AG09309 (cell line): ENCODE data around the gene RNF8.

Source experiments
- DNase-seq: peaks from one replicate; pipeline ENCODE4 v3.0.0-alpha.2; 2010; ENCODE audit warnings: low read depth
- H3K4me3 ChIP-seq: 2 replicates; pipeline ENCODE4 v1.5.1; 2011; ENCODE audit warnings: mild to moderate bottlenecking, low read depth, low read length, moderate library complexity; ENCODE audit not compliant: control insufficient read depth
- CTCF ChIP-seq: IDR thresholded peaks from 2 replicates; pipeline ENCODE4 v1.5.1; 2011; ENCODE audit warnings: mild to moderate bottlenecking, low read depth, low read length, inconsistent platforms; ENCODE audit not compliant: insufficient read depth, control insufficient read depth; ENCODE audit errors: missing control alignments

The RNF8 gene

GRCh38 chr6:37409501-37409900, 55.7 kb downstream of the RNF8 start:
- no peak overlapping the region for H3K4me3 ChIP-seq
- no peak for DNase-seq
- TF ChIP-seq CTCF, result no peak

GRCh38 chr6:37417393-37417792, 63.6 kb downstream of the RNF8 start:
- no peak for TF ChIP-seq CTCF
- no peak overlapping the region for H3K4me3 ChIP-seq
- DNase-seq, result no peak

- no peak for TF ChIP-seq CTCF
Measured at GRCh38 chr6:37418722-37419121, 64.9 kb downstream of the RNF8 start.

GRCh38 chr6:37426058-37426944, 72.5 kb downstream of the RNF8 start:
- no peak for DNase-seq
- H3K4me3 ChIP-seq, result no peak overlapping the region
- no peak for TF ChIP-seq CTCF

More at GRCh38 chr6:37418722-37419121, 64.9 kb downstream of the RNF8 start:
- no peak overlapping the region for H3K4me3 ChIP-seq
- no peak for DNase-seq

- no peak for TF ChIP-seq CTCF
- DNase-seq, result no peak
Measured at GRCh38 chr6:37426945-37427510, 73.2 kb downstream of the RNF8 start.

GRCh38 chr6:37429352-37429750, 75.6 kb downstream of the RNF8 start:
- DNase-seq, result no peak
- no peak overlapping the region for H3K4me3 ChIP-seq
- TF ChIP-seq CTCF, result no peak

More at GRCh38 chr6:37426945-37427510, 73.2 kb downstream of the RNF8 start:
- no peak overlapping the region for H3K4me3 ChIP-seq
